ENCODE measurements around the gene EXD3.
A peak's percentile ranks its signal among the peaks of the same experiment; 100 is the strongest.

The EXD3 gene

DNA sequence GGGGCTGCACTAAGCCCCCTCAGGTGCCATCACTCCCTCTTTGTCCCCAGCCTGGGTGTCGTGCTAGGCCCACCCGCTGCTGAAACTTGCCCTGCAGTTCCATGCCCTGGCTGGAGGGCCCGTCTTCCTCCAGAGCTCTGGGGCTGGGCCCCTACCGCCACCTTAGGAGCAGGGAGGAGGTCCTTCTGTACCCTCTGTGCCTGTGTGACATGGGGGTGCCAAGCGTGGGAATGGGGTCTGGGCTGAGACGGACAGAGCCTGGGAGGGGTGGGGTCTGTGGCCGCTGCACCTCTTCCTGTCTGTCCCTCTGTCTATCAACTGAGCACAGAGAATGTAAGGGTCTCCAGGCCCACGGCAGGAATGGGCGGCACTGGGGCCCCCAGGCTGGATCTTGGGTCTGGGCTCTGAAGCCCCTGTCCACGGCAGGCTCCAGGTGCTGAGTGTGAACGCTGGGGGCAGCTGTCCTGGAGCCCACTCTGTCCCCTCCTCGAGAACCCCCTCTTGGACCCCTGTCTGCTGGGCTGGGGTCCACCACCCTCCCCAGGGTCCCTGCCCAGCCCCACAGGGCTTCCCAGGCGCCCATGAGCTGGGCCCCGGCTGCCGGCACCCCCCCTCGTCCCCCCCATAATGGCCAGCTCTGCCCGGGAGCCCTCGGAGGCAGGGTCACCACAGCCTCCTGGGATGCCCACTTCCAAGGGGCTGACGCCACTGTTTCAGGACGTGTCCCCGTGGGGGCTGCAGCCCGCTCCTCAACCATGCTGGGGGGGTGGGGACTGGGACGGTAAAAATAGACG lies 105.0 kb downstream of the EXD3 start:
- DNase-seq (ENCODE audit: low spot score), result peak; percentile 45

DNA sequence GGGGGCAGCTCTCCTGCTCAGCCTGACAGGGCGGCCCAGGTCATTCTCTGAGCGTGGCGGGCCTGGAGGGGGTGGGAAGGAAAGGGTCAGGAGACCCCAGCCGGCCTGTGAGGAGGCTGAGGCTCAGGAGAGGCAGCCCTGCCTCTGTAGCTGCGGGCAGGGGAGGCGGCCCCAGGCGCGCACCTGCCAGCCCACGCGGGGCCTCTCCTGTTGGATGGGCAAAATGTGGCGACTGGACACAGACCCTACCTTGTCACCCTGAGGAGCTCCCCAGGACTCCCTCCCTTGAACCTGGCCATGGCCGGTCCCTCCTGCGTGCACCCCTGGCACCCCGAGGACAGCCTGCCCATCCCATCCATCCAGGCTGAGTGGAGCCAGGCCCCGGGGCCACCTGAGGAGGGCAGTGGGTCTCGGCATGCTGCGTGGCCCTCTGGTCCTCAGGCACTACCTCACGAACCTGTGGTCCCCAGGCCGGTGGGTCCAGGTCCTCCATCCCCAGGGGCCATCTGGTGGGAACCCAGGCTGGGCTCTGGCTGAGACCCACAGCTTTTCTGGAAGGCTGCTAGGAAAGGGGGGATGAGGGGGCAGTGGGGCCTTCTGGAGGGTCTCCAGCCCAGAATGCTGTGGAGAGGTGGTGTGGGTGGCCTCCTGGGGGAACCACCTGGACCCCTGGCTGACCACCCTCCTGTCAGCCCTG lies 105.8 kb downstream of the EXD3 start:
- peak; percentile 26 for DNase-seq (ENCODE audit: low spot score)

DNA sequence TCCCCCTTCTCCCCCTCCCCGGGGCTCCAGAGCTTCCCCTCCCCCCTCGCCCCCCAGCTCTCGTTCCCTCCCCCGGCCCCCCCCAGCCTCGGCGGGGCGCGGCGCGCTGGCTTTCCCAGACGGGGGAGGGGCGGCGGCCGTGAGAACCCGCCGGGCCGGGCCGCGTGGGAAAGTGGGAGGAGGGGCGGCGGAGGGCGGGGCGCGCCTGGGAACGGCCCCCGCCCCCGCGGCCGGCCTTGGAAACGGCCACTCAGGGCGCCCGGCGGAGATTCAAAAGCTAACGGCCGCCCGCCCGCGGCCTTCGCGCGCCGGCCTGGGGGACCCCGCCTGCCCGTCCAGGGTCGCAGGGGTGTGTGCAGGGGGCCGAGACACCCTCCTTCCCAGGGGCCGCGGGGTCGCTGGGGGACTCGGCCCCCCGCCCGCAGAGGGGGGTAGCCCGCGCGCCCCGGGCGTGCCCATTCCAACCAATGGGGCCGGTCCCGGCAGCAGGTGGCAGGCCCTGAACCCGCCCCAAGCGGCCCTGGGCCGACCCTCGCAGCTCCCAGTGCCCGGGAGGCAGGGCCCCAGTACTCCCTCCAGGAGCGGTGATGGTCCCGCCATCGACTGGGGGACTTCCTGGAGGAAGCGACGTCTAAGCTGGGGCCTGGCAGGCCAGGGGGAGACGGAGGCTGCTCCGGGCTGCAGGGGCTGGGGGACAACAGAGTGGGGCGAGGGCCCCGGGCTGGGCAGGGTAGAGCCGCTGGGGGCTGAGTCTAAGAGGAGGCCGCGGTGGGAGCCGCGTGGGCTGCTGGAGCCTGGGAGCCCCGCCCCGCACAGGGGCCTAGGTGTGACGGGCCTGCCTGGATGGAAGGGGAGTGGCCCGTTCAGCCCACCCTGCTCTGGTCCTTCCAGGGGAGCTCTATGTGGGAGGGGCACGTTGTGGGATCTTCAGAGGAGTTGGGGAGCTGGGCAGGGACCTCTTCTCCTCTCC lies 106.7 kb downstream of the EXD3 start:
- DNase-seq (ENCODE audit: low spot score), result peak; percentile 75

DNA sequence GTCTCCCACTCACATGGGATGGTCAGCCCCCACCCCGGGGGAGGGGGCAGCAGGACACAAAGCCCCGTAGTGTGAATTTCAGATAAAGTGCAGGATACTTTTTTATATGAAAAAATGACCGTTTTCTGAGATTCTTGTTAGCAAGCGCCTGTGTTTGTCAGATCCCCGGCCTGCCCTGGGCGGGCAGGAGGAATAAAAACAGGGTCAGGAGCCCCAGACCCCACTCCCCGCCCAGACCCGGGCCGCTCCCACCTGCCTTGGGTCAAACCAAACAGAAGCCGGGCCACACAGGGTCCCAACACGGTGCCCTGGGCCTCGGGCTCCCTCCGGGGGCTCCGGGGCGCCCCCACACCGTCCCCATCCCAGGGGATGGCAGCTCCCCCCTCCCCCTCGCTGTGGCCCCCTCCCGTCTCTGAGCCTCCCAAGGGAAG lies 107.4 kb downstream of the EXD3 start:
- DNase-seq (ENCODE audit: low spot score), result peak; percentile 38

DNA sequence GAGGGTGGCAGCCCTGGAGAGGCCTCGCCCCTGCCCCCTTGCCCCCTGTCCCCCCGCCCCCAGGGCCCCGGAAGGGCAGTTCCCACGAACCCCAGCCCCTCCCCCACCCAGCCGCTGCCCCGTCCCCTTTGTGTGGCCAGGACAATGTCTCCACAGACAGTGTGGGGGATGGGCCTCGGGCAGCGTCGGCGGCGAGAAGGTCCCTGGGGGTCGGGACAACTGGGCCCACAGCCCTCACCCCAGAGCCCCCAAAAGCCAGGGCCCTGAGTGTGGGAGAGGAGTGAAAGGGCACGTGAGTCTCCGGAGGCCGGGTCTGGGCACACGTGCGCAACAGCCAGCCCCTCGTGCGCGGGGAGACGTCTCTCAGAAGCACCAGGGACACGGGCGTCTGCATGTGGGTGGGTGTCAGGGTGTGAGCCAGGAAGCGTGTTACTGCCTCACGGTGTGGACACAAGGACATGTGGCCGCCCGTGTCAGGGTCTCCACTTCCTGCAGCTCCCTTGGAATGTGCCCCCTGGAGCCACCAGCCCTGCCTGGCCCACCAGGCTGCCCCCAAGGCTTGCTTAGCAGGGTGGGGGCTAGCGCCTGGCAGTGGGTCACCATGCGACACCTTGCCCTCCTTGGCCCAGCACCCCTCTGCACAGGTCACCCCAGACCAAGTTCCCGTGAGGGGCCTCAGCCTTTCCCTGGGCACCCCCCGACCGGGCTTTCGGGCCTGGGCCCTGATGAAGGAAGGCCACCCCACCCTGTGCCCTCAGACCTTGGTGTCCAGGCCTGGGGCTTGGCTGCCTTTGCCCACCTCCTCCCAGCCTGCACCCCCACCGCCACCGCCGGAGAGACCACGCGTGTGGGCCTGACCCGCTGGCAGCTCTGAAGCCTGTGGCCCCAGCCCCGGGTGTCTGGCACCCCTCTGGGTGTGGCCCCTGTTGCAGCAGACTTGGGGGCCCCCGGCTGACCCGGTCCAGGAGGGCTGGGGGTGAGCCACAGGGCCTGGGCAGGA lies 108.1 kb downstream of the EXD3 start:
- DNase-seq (ENCODE audit: low spot score), result peak; percentile 18

DNA sequence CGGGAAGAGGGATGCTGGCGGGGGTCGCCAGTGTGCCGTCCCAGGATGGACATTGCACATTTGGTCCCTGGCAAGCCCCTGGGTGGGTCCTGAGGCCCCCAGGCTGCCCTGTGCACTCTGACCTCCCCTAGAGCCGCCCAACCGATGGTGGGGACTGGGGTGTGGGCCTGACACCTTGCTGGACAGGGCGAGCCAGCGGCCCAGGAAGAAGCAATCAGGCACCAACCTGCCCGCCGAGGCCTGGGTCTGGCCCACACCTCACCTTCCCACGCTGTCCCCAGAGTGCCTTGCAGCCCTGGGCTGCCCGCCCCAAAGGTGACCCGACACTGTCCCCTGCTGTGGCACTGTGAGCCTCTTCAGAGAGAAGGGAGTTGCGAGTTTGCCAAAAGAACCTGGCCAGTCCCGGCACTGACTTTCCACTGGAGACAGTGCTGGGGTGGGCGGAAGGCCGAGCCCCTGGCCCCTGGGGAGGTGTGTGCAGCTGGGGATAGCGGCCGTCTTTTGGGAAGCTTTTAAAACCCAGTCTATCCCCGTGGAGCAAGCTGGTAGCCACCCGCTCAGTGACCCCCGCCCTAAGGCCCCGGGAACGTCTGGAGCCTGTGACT lies 108.9 kb downstream of the EXD3 start:
- DNase-seq (ENCODE audit: low spot score), result peak; percentile 23

DNA sequence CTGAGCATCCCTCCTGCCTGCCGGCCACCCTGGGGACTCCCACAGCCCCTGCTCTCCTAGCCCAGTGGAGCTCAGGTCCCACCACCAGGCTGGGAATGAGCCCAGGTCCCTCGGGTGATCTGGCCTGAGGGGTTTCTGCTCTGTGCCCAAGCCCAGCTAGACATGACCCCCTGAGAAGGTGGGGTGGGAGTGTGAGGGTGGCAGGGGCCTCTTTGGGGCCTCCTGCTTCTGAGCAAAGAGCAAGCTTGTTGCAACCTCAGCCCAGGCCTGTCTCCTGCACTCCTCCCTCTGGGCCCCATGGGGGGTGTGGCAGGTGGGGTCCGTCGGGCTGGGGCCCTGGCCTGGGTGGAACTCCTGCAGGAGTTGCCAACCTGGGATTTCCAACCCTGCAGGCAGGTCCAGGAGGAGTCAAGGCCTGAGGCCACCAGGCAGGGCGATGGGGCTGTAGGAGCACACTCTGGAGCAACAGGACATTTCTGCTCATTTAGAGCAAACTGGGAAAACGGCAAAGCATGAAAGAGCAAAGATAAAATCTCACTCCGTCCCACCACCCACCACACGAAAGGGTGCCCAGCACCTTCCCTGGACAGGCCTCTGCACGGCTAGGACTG lies 109.5 kb downstream of the EXD3 start:
- peak; percentile 43 for DNase-seq (ENCODE audit: low spot score)

DNA sequence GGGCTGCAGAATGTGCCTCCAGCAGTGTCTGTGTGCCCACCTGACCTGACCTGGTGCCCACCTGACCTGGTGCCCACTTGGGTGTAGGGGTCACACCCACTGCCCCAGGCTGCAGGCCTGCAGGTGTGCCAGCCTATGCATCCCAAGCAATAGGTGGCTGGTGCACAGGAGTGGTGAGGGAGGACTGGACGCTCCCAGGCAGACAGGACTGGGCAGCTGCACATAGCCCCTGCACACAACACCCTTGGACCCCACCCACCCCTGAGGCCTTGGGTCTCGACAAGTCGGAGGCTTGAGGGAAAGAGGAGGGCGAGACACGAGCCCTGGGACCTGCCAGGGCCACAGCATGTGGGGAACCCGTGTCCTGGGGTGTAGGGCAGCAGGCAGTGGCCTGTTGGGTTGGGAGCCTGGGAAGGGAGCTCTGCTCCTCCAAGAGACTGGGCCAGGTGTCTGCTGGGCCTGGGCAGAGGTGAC lies 110.1 kb downstream of the EXD3 start:
- DNase-seq (ENCODE audit: low spot score), result no peak

DNA sequence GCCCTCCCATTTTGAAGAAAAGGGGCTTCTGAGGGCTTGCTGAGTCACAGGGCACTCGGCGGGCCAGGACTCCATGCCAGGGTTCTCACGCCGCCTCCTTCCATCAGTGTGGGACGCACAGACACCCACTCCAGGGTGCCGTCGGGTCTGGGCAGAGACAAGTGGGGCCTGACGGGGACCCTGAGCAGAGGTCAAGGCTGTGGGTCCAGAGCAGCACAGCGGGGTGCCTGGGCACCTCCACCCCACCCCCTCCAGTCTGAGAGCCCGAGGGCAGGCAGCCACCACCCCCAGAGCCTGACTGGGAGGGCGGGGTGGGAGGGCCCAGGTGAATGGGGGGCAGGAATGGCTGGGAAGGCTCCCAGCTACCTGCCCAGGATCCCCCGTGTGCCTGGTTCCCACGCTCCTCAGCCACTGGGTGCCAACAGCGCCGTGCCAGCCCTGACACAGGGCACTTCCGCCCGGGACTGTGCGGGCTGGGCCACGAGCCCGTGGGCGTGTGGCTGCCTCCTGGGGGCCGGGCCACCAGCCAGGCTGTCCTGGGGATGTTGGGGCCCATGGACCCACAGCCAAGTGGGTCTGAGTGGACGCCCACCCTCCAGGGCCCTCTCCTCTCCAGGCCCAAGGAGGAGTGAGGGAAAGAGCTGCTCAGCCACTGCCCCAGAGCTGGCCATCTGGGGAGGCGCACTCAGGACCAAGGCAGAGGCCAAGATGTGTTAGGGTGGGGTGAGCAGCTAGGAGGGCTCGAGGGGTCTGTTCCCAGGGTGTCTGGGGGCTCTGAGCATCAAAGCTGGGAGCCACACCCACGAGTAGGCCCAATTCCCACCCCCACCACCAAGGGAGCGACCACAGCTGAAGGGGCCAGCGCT lies 110.7 kb downstream of the EXD3 start:
- DNase-seq (ENCODE audit: low spot score), result peak; percentile 11

DNA sequence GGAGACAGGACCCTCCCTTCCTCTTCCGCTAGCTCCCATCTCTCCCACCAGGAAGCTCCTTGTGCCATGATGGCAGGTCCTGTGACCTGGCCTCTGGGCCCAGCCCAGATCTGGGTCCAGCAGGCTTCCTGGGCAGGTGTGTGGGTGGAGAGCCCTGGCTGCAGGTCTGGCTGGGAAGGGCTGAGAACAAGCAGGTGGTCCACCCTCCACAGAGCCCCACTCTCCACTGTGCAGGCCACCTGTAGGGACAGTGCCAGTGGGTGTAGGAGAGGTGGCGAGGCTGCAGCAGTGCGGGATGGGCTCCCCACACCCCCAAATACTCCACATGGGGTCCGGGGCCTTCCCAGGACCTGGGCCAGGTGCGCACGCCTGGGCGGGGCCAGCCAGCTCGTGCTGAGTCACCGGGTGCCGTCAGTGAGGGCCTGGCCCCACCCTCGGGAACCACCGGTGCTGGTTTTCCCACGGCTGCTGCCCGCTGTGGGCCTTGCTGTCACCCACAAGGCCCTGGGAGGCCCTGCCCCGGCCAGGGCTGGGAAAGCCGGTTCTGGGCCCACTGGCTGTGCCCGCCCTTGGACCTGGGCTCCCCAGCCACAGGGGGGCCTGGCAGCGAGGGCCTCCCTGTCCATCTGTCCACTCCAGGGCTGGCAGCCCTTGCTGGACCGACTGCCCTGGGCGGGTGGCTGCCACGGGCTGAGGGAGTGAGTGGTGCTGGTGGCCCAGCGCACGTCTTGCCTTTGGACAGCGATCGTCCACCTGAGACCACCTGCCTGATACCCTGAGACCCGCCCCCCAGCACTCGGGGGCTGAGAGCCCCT lies 111.6 kb downstream of the EXD3 start:
- DNase-seq (ENCODE audit: low spot score), result peak; percentile 18

DNA sequence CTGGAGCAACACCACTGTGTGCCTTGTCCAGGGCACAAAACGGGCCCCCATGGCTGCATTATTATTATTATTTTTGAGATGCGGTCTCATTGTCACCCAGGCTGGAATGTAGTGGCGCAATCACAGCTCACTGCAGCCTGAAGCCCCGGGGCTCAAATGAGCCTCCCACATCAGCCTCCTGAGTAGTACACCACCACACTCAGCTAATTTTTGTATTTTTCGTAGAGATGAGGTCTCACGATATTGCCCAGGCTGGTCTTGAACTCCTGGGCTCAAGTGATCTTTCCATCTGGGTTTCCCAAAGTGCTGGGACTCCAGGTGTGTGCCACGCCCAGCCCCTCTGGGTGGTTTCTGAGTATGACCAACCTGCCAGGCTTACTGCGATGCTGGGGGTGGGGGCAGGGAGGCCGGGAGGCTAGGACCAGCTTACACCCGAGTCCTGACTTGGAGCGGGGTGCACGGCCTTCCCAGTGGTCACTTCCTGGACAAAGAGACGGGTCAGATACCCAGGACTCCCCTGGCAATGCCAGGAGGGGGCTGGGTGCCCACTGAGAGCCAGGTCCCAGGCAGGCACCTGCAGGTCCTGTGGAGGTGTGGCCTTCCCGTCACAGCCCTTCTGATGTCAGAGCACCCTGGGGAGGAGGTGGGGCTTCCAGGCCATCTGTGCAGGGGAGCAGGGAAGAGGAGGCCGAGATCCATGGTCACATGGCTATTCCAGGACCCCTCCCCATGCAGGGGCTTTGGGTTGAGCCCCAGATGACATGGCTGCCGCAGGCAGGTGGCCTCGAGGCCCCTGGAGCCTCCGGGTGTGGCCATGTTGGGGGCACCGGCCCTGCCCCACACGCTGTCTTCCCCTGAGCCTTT lies 112.5 kb downstream of the EXD3 start:
- DNase-seq (ENCODE audit: low spot score), result peak; percentile 10

DNA sequence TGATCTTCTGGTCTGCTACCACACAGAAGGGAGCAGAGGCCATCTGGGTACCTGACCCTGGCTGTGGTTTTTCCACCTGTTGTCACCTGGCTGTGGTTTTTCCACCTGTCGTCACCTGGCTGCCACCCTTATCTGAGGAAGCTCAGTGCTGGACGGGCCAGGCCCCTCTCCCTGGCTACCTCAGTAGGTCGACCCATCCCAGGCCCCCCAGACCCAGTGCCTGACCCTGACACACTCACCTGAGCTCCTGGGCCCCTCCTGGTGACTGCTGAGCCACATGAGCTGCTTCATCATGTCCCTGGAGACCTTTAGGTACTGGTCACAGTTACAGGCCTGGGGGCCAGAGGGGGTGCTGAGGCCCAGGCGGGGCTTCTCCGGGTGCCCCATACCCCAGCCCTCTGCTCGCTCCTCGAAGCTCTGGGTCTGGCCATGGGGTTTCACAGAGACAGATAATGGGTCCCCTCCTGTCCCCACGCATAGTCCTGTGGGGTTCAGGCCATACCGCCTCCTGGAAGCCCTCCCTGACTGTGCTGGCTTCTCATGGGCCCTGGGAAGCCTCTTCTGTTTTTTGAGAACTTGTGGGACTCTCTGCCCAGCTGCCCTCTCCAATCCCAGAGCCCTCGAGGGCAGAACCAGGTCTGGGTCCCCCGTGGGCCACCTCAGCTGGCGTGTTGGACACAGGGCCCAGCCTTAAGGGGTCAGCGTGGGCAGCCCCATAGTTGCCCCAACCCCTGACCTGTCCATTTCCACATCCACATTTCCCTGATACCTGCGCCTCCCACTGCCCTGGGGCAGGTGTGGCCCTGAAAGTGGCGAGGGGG lies 113.4 kb downstream of the EXD3 start:
- DNase-seq (ENCODE audit: low spot score), result no peak

DNA sequence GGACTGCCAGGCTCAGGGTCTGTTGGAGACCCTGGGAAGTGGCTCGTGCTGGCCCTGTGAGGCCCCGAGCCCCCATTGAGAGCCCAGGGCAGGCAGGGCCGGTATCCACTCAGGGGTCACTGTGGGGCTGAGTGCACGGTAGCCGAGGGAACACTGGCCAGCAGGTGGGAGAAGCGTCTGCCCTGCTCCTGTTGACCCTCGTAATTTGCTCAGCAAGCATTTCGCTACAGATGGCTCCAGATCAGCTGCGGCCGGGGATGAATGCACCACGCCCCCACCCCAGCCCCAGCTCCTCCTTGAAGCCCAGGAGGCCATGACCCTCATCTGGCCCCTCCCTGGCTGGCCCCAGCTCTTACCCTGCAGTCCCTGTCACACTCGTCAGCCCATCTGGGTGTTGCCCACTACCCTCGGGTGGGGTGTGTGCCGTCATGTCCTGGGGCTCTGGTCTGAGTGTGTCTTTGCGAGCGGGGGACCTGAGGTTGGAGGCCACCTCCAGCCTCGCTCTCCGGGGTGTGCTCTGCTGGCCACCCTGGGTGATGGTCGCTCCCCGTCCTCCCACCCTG lies 114.8 kb downstream of the EXD3 start:
- no peak for DNase-seq (ENCODE audit: low spot score)

DNA sequence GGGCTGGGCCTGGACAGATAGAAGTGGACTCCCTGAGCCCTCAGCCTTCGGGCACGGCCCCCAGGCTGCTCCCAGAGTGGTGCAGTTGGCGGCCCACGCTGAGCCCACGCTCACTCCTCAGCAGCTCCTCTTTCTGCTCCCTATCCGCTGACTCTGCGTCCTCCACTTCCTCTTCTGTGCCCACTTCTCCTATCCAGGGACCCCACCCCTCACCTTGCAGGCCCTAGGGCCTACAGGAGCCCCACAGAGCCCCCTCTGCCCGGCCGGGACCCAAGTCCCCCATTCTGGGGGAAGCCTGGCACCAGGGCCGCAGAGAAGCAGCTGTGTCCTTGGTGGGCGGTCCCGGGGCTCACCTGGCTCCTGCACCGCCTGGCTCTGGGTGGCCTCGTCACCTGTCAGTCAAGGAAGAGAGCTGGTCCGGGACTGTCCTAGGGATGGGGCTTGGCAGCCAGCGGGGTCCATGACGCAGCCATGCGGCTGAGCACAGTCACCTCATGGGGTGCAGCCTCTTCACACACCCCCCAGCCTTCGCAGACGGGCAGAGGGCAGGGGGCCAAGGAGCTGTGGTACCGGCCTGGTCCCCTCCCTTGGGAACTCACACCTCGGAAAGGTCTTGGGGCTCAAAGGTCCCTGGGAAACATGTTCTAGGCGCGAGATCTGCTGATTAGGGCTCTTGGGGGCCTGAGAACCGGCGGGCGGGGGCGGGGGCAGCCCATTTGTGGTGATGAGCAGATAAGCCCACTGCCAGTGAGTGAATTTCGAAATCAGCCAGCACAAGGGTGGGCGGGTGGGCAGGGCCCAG lies 115.5 kb downstream of the EXD3 start:
- no peak for DNase-seq (ENCODE audit: low spot score)

DNA sequence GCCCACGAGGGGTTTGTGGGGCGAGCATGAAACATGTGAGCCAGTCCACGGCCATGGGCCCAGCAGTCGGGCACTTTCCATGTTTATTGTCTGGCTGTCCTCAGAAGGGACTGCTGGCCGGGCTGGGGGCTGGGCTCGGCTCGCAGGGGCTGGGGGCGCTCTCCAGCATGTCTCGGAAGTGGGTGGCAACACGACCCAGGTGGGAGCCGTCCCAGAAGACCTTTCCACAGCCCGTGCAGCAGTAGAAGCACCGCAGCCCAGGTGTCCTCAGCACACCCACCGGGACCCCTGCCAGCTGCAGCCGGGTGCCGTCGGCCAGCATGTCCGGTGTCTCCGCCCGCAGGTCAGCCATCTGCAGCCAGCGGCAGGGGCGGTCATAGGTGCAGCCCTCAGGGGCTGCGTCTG lies 116.1 kb downstream of the EXD3 start:
- no peak for DNase-seq (ENCODE audit: low spot score)

Data from HuH-7 (cell line).